Motor neuron (in vitro differentiated cells): Measurements from ENCODE around the gene CHRD. TPM values are rescaled to one million over a fixed set of nuclear protein-coding genes. Genes with fewer than 3 reads are reported as not detected.

Experiments
- ATAC-seq, 8 experiments: fragments of 200-7000 bp; cut with Tn5 transposase; replicated peaks in 6 of 8; 2 replicates each; pipeline ENCODE4 v1.8.0; 2021; ENCODE audit warnings: mild to moderate bottlenecking in 8 of 8, moderate library complexity in 8 of 8
- H3K27ac ChIP-seq, 2 donors: fragments of 250-450 bp; sonication (Bioruptor Pico); 2 replicates each; pipeline ENCODE4 v1.9.0; 2021; ENCODE audit warnings: antibody characterized with exemption in 2 of 2, mild to moderate bottlenecking in 2 of 2, moderate library complexity in 1 of 2
- H3K4me1 ChIP-seq, 2 donors: fragments of 250-450 bp; sonication (Bioruptor Pico); replicated peaks in 1 of 2; 2 replicates each; pipeline ENCODE4 v1.6.1; 2021; ENCODE audit warnings: antibody characterized with exemption in 2 of 2, mild to moderate bottlenecking in 2 of 2, moderate library complexity in 1 of 2
- H3K4me3 ChIP-seq, 5 donors: fragments of 250-450 bp; sonication (Bioruptor Pico); 2 replicates each; pipeline ENCODE4 v1.9.0; 2021; ENCODE audit warnings: antibody characterized with exemption in 5 of 5, mild to moderate bottlenecking in 5 of 5, moderate library complexity in 4 of 5
- WGBS, 10 experiments: fragments of 450-650 bp; shearing (Covaris generic); methylation state at CpG; one replicate each; pipeline ENCODE4 v1.0.0; 2022; 5-methylcytosine and 5-hydroxymethylcytosine counted together
- in situ Hi-C, 9 experiments: fragments of 400-800 bp; cut with MboI; loops; one replicate each; pipeline ENCODE4 v1.15.0; 2021; ENCODE audit warnings: low sequenced_read_pairs in 9 of 9, low pct_unique_long_range_greater_than_20kb in 2 of 9; ENCODE audit not compliant: unreplicated experiment in 9 of 9
- total RNA-seq, 8 experiments: library from RNA; unstranded; fragments of 300-600 nt; gene quantifications; 2 replicates each; pipeline versions ENCODE4 v1.2.3 to v1.2.4, GENCODE V29; 2022

Gene CHRD
- total RNA-seq, 8 experiments from 2014 or later, result 1.1 to 17.5 (median 4.5) TPM

GRCh38 chr3:184350618-184351017, 29.2 kb upstream of the CHRD start:
- Histone ChIP-seq H3K4me1 (peaks cover 3 to 7% of the 10 kb centered on the region in 2 donors), H3K4me3 (no peak overlapping the region), H3K27ac (no peak overlapping the region)
- WGBS, 10 experiments, result 87 to 100% (median 100%) methylated on average over 2 to 4 of the region's 6 CpGs; no CpG with 5 or more reads in 3 of the 10 experiments
- in situ Hi-C loops, result loop anchor here in 5 of 9 experiments (25.0 kb wide), 3 partner anchors 187 to 437 kb away; no protein-coding TSS in a partner anchor
- ATAC-seq, result no peak

GRCh38 chr3:184351511-184352148, 28.2 kb upstream of the CHRD start:
- H3K4me3 ChIP-seq, result no peak overlapping the region
- WGBS, 10 experiments, result 47 to 83% (median 51%) methylated on average over 1 to 7 of the region's 9 CpGs; no CpG with 5 or more reads in 3 of the 10 experiments
- no peaks in the 10 kb centered on the region for H3K4me1 ChIP-seq
- ATAC-seq, result peak in 2 of 8 experiments; percentile 12 to 56
- in situ Hi-C loops, result loop anchor here in 5 of 9 experiments (25.0 kb wide), 3 partner anchors 186 to 436 kb away; no protein-coding TSS in a partner anchor
- no peak overlapping the region for H3K27ac ChIP-seq

GRCh38 chr3:184352149-184352785, 27.6 kb upstream of the CHRD start:
- Histone ChIP-seq H3K4me1 (no peaks in the 10 kb centered on the region), H3K4me3 (no peak overlapping the region), H3K27ac (no peak overlapping the region)
- ATAC-seq, result peak in 2 of 8 experiments; percentile 4 to 16
- 0 to 100% (median 91%) methylated on average over 1 to 6 of the region's 15 CpGs; no CpG with 5 or more reads in 2 of the 10 experiments for WGBS, 10 experiments
- in situ Hi-C loops, result loop anchor here in 5 of 9 experiments (25.0 kb wide), 3 partner anchors 185 to 435 kb away; no protein-coding TSS in a partner anchor

- ATAC-seq, result peak in 1 of 8 experiments; percentile 7
- in situ Hi-C loops, result loop anchor here in 5 of 9 experiments (25.0 kb wide), 3 partner anchors 184 to 434 kb away; no protein-coding TSS in a partner anchor
- Histone ChIP-seq H3K4me1 (no peaks in the 10 kb centered on the region), H3K4me3 (no peak overlapping the region), H3K27ac (no peak overlapping the region)
- WGBS, 10 experiments, result 60 to 95% (median 86%) methylated on average over 1 to 4 of the region's 11 CpGs; no CpG with 5 or more reads in 5 of the 10 experiments
These were observed 26.8 kb upstream of the CHRD start for GRCh38 chr3:184352897-184353545.

- in situ Hi-C loops, result loop anchor here in 5 of 9 experiments (25.0 kb wide), 3 partner anchors 184 to 434 kb away; no protein-coding TSS in a partner anchor
- no peak overlapping the region for H3K4me3 ChIP-seq
- WGBS, 10 experiments, result 92 to 100% (median 100%) methylated on average over 1 to 5 of the region's 11 CpGs; no CpG with 5 or more reads in 6 of the 10 experiments
- H3K4me1 ChIP-seq, result no peaks in the 10 kb centered on the region
- peak in 1 of 8 experiments; percentile 14 for ATAC-seq
- no peak overlapping the region for H3K27ac ChIP-seq
These were observed 26.3 kb upstream of the CHRD start for GRCh38 chr3:184353546-184353941.

- in situ Hi-C loops, result loop anchor here in 5 of 9 experiments (25.0 kb wide), 3 partner anchors 183 to 433 kb away; no protein-coding TSS in a partner anchor
- WGBS, 10 experiments, result 0 to 100% (median 75%) methylated on average over 1 to 9 of the region's 18 CpGs; no CpG with 5 or more reads in 5 of the 10 experiments
- no peak overlapping the region for H3K4me3 ChIP-seq
- H3K27ac ChIP-seq, result peak overlapping the region in 1 of 2 donors; percentile 27
- H3K4me1 ChIP-seq, result peaks cover 2 to 5% of the 10 kb centered on the region in 2 donors
- peak; percentile 42 to 92 (median 60) for ATAC-seq
These were observed 25.6 kb upstream of the CHRD start for GRCh38 chr3:184354121-184354728.

GRCh38 chr3:184354754-184355153, 25.1 kb upstream of the CHRD start:
- WGBS, 10 experiments, result 90 to 100% (median 97%) methylated on average over 1 to 3 of the region's 8 CpGs; no CpG with 5 or more reads in 6 of the 10 experiments
- peak overlapping the region in 1 of 2 donors; percentile 27 for H3K27ac ChIP-seq
- peak in 6 of 8 experiments; percentile 4 to 21 (median 10) for ATAC-seq
- no peak overlapping the region for H3K4me3 ChIP-seq
- in situ Hi-C loops, result loop anchor here in 5 of 9 experiments (25.0 kb wide), 3 partner anchors 183 to 433 kb away; no protein-coding TSS in a partner anchor
- peaks cover 7 to 10% of the 10 kb centered on the region in 2 donors for H3K4me1 ChIP-seq

GRCh38 chr3:184355261-184356040, 24.4 kb upstream of the CHRD start:
- peak in 1 of 8 experiments; percentile 6 for ATAC-seq
- H3K4me3 ChIP-seq, result no peak overlapping the region
- in situ Hi-C loops, result loop anchor here in 5 of 9 experiments (25.0 kb wide), 3 partner anchors 182 to 432 kb away; no protein-coding TSS in a partner anchor
- 75 to 100% (median 94%) methylated on average over 1 to 4 of the region's 18 CpGs; no CpG with 5 or more reads in 4 of the 10 experiments for WGBS, 10 experiments
- no peak overlapping the region for H3K27ac ChIP-seq
- H3K4me1 ChIP-seq, result peaks cover 14 to 17% of the 10 kb centered on the region in 2 donors

GRCh38 chr3:184357248-184358123, 22.4 kb upstream of the CHRD start:
- in situ Hi-C loops, result loop anchor here in 5 of 9 experiments (25.0 kb wide), 3 partner anchors 180 to 430 kb away; no protein-coding TSS in a partner anchor
- Histone ChIP-seq H3K4me1 (peaks cover 14 to 20% of the 10 kb centered on the region in 2 donors), H3K27ac (no peak overlapping the region), H3K4me3 (no peak overlapping the region)
- ATAC-seq, result no peak
- 90 to 100% (median 90%) methylated on average over 2 to 4 of the region's 24 CpGs; no CpG with 5 or more reads in 3 of the 10 experiments for WGBS, 10 experiments

GRCh38 chr3:184358124-184358767, 21.6 kb upstream of the CHRD start:
- Histone ChIP-seq H3K4me1 (peaks cover 14 to 20% of the 10 kb centered on the region in 2 donors), H3K4me3 (no peak overlapping the region), H3K27ac (no peak overlapping the region)
- ATAC-seq, result no peak
- 80 to 100% (median 97%) methylated on average over 2 to 5 of the region's 12 CpGs; no CpG with 5 or more reads in 4 of the 10 experiments for WGBS, 10 experiments
- in situ Hi-C loops, result loop anchor here in 5 of 9 experiments (25.0 kb wide), 3 partner anchors 179 to 429 kb away; no protein-coding TSS in a partner anchor
